ENCODE results near the gene INPP4B. TPM values are rescaled to one million over a fixed set of nuclear protein-coding genes. Genes with fewer than 3 reads are reported as not detected.

The INPP4B gene
- total RNA-seq, 1 experiment from 2014 or later: 3.4 TPM

GRCh38 chr4:142354041-142354440 lies 492.1 kb downstream of the INPP4B start:
- no peak for DNase-seq (ENCODE audit: low read depth in 1 of 2, low spot score in 2 of 2)
- Histone ChIP-seq H3K4me1 (replicated peaks) (no peaks in the 10 kb centered on the region), H3K4me3 (no peak overlapping the region), H3K36me3 (no peaks in the 10 kb centered on the region), H3K27me3 (replicated peaks) (no peaks in the 10 kb centered on the region), H3K9me3 (replicated peaks) (no peaks in the 10 kb centered on the region), H3K27ac (no peak overlapping the region)

- H3K27ac ChIP-seq: no peak overlapping the region
Measured at GRCh38 chr4:142353149-142353738, 492.9 kb downstream of the INPP4B start.

GRCh38 chr4:142352712-142353111 lies 493.4 kb downstream of the INPP4B start:
- Histone ChIP-seq H3K27me3 (replicated peaks) (no peaks in the 10 kb centered on the region), H3K36me3 (no peaks in the 10 kb centered on the region), H3K4me3 (no peak overlapping the region), H3K27ac (no peak overlapping the region), H3K4me1 (replicated peaks) (no peaks in the 10 kb centered on the region), H3K9me3 (replicated peaks) (no peaks in the 10 kb centered on the region)
- DNase-seq (ENCODE audit: low read depth in 1 of 2, low spot score in 2 of 2): no peak

More at GRCh38 chr4:142353149-142353738, 492.9 kb downstream of the INPP4B start:
- Histone ChIP-seq H3K9me3 (replicated peaks) (no peaks in the 10 kb centered on the region), H3K4me3 (no peak overlapping the region), H3K36me3 (no peaks in the 10 kb centered on the region), H3K4me1 (replicated peaks) (no peaks in the 10 kb centered on the region), H3K27me3 (replicated peaks) (no peaks in the 10 kb centered on the region)
- DNase-seq (ENCODE audit: low read depth in 1 of 2, low spot score in 2 of 2): peak in 1 of 2 experiments; percentile 46

DNA sequence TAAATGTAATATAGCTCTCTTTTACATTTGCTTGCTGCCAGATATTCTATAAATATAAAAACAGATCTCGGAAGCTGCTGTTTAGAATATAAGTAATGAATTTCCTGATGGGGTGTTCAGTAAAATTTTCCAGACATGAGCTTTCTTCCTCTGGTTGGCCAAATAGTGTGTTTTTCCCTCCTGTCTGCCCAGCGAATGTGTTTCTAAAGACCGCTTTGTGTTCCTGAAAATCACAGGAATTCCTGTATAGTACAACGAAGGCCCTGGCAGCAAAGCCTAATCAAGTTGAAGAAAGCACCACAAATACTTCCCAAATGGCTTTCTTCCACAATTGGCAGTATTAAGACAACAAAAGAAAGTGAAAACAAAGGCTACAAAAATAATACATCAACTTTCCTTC lies 494.1 kb downstream of the INPP4B start:
- H3K27ac ChIP-seq: no peak overlapping the region
- no peaks in the 10 kb centered on the region for H3K4me1 ChIP-seq (replicated peaks)
- no peak overlapping the region for H3K4me3 ChIP-seq

GRCh38 chr4:142350871-142351270 lies 495.2 kb downstream of the INPP4B start:
- H3K27me3 ChIP-seq (replicated peaks): no peaks in the 10 kb centered on the region
- H3K36me3 ChIP-seq: no peaks in the 10 kb centered on the region
- H3K27ac ChIP-seq: no peak overlapping the region
- H3K4me1 ChIP-seq (replicated peaks): no peaks in the 10 kb centered on the region
- no peak overlapping the region for H3K4me3 ChIP-seq
- DNase-seq (ENCODE audit: low read depth in 1 of 2, low spot score in 2 of 2): no peak
- H3K9me3 ChIP-seq (replicated peaks): no peaks in the 10 kb centered on the region

More for the DNA sequence above, 494.1 kb downstream of the INPP4B start:
- no peaks in the 10 kb centered on the region for H3K9me3 ChIP-seq (replicated peaks)
- no peak for DNase-seq (ENCODE audit: low read depth in 1 of 2, low spot score in 2 of 2)
- no peaks in the 10 kb centered on the region for H3K27me3 ChIP-seq (replicated peaks)
- H3K36me3 ChIP-seq: no peaks in the 10 kb centered on the region

GRCh38 chr4:142348613-142349021 lies 497.5 kb downstream of the INPP4B start:
- Histone ChIP-seq H3K27ac (no peak overlapping the region), H3K4me3 (no peak overlapping the region), H3K36me3 (no peaks in the 10 kb centered on the region), H3K4me1 (replicated peaks) (no peaks in the 10 kb centered on the region), H3K27me3 (replicated peaks) (no peaks in the 10 kb centered on the region), H3K9me3 (replicated peaks) (no peaks in the 10 kb centered on the region)
- no peak for DNase-seq (ENCODE audit: low read depth in 1 of 2, low spot score in 2 of 2)

DNA sequence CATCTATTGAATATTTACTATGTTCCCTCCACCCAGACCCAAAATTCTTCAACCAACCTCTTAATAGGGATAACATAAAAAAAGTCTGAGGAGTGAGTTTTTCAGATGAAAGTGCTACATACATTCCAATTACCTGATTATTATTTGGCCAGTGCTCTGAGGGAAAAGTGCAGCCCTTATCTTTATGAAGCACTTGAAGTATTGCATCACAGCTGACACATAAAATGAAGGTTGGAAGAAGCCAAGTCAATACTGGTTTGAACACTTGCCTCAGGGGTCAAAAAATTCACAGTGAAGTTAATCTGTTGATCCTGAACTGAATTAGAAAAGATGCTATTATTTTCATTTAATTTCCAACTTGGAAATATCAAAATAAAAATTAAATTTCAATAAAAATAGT lies 498.9 kb downstream of the INPP4B start:
- Histone ChIP-seq H3K27ac (no peak overlapping the region), H3K9me3 (replicated peaks) (no peaks in the 10 kb centered on the region), H3K36me3 (no peaks in the 10 kb centered on the region), H3K4me3 (no peak overlapping the region), H3K27me3 (replicated peaks) (no peaks in the 10 kb centered on the region), H3K4me1 (replicated peaks) (no peaks in the 10 kb centered on the region)
- DNase-seq (ENCODE audit: low read depth in 1 of 2, low spot score in 2 of 2): no peak

- Histone ChIP-seq H3K4me3 (no peak overlapping the region), H3K9me3 (replicated peaks) (no peaks in the 10 kb centered on the region), H3K27ac (no peak overlapping the region), H3K27me3 (replicated peaks) (no peaks in the 10 kb centered on the region), H3K36me3 (no peaks in the 10 kb centered on the region), H3K4me1 (replicated peaks) (no peaks in the 10 kb centered on the region)
- DNase-seq (ENCODE audit: low read depth in 1 of 2, low spot score in 2 of 2): no peak
Measured at GRCh38 chr4:142345924-142346323, 500.2 kb downstream of the INPP4B start.

DNA sequence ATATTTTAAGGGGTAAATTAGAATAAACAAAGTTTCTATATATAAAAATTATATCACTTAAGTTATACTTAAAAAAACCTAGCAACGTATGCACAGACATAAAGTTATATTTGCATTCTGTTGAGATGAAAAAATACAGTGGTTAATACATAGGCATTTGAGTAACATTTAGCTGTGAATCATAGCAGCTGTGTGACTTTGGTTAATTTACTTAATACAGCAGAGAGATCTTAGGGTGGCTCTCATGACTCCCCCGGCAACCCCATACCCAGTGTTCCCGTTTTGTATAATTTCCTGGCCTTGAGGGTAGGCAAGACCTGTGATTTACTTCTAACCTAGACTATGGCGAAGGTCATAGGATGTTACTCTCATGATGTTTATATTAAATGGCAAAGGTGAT lies 504.8 kb downstream of the INPP4B start:
- DNase-seq (ENCODE audit: low read depth in 1 of 2, low spot score in 2 of 2): no peak
- H3K4me3 ChIP-seq: no peak overlapping the region
- no peaks in the 10 kb centered on the region for H3K4me1 ChIP-seq (replicated peaks)
- no peaks in the 10 kb centered on the region for H3K27me3 ChIP-seq (replicated peaks)
- H3K36me3 ChIP-seq: no peaks in the 10 kb centered on the region
- H3K27ac ChIP-seq: no peak overlapping the region
- no peaks in the 10 kb centered on the region for H3K9me3 ChIP-seq (replicated peaks)

DNA sequence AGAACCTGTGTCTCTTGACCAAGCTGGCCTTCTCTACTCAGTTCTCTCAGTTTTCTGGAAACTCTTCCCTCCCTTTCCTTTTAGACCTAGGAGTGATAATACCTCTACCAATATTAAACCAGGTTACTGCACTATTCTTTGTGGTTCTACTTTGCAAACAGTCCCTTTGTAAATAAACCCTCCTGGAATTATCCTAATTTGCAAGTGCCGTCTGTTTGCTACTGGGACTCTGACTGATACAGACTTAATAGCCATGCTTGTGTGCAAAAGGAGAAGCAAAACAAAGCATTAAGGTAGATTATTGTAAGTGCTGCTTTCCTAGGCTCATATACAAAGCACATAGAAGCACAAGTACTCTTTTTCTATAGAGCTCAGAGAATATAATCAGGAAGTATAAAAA lies 507.0 kb downstream of the INPP4B start:
- Histone ChIP-seq H3K36me3 (no peaks in the 10 kb centered on the region), H3K27ac (no peak overlapping the region), H3K9me3 (replicated peaks) (no peaks in the 10 kb centered on the region), H3K27me3 (replicated peaks) (no peaks in the 10 kb centered on the region), H3K4me1 (replicated peaks) (no peaks in the 10 kb centered on the region), H3K4me3 (no peak overlapping the region)
- no peak for DNase-seq (ENCODE audit: low read depth in 1 of 2, low spot score in 2 of 2)

- no peak overlapping the region for H3K27ac ChIP-seq
Measured at GRCh38 chr4:142336251-142336934, 509.7 kb downstream of the INPP4B start.

DNA sequence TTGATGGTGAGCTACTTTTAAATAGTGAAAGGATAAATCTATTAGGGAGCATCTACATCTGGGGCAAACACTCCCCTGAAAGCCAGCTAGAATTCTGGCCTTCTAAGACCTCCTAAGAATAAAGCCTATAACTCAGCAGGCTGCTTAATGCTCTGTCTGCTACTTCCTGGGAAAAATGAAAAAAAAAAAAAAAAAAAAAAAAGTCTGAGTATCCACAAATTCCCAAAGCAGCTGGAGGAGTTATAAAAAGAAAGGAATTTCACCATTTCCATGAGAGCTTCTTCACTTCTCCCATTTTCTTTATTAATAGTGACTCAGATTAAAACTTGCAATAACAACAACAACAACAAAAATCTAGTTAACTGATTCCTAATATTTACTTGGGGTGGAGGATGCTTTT lies 511.2 kb downstream of the INPP4B start:
- H3K36me3 ChIP-seq: no peaks in the 10 kb centered on the region
- H3K27ac ChIP-seq: no peak overlapping the region
- H3K4me1 ChIP-seq (replicated peaks): no peaks in the 10 kb centered on the region
- no peaks in the 10 kb centered on the region for H3K27me3 ChIP-seq (replicated peaks)
- H3K4me3 ChIP-seq: no peak overlapping the region
- H3K9me3 ChIP-seq (replicated peaks): no peaks in the 10 kb centered on the region
- no peak for DNase-seq (ENCODE audit: low read depth in 1 of 2, low spot score in 2 of 2)

More at GRCh38 chr4:142336251-142336934, 509.7 kb downstream of the INPP4B start:
- Histone ChIP-seq H3K27me3 (replicated peaks) (no peaks in the 10 kb centered on the region), H3K4me1 (replicated peaks) (no peaks in the 10 kb centered on the region), H3K4me3 (no peak overlapping the region), H3K9me3 (replicated peaks) (no peaks in the 10 kb centered on the region), H3K36me3 (no peaks in the 10 kb centered on the region)
- DNase-seq (ENCODE audit: low read depth in 1 of 2, low spot score in 2 of 2): no peak

DNA sequence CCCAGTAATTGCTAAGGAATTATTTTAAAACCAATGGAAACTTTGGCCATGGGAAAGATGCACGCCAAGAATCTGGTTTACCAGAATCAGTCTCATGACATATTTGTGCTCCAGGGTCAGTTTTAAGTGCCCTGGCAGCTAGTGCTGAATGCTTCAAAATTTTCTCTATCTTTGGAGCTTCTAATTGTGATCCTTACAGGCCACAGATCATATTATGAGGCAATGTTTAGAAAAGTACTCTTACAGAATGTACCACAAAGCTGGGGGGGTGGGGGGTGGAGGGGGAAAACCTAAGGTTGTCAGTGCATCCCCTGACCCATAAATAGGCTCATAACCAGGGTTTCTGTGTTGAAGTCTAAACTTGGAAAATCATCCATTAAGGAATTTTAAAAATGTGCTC lies 514.5 kb downstream of the INPP4B start:
- no peak for DNase-seq (ENCODE audit: low read depth in 1 of 2, low spot score in 2 of 2)
- H3K27ac ChIP-seq: no peak overlapping the region
- no peak overlapping the region for H3K4me3 ChIP-seq
- H3K36me3 ChIP-seq: no peaks in the 10 kb centered on the region
- H3K27me3 ChIP-seq (replicated peaks): no peaks in the 10 kb centered on the region
- H3K9me3 ChIP-seq (replicated peaks): no peaks in the 10 kb centered on the region
- no peaks in the 10 kb centered on the region for H3K4me1 ChIP-seq (replicated peaks)

- no peak overlapping the region for H3K27ac ChIP-seq
Measured at GRCh38 chr4:142331132-142331531, 515.0 kb downstream of the INPP4B start.

More at GRCh38 chr4:142331132-142331531, 515.0 kb downstream of the INPP4B start:
- no peaks in the 10 kb centered on the region for H3K27me3 ChIP-seq (replicated peaks)
- H3K4me1 ChIP-seq (replicated peaks): no peaks in the 10 kb centered on the region
- DNase-seq (ENCODE audit: low read depth in 1 of 2, low spot score in 2 of 2): no peak
- H3K4me3 ChIP-seq: no peak overlapping the region
- no peaks in the 10 kb centered on the region for H3K36me3 ChIP-seq
- no peaks in the 10 kb centered on the region for H3K9me3 ChIP-seq (replicated peaks)

All from SJSA1 (cell line).